SIG-M5 treated with dmso at 0.1 percent for 504 hours (cell line): ENCODE data around the gene LINC00237.

Source experiments
- DNase-seq: peaks from one replicate; lab custom pipeline; 2025; ENCODE audit not compliant: unreplicated experiment; lab: John Stamatoyannopoulos, UW

Gene LINC00237

GRCh38 chr20:21099751-21100577 lies 6.2 kb downstream of the LINC00237 start:
- DNase-seq: peak; percentile 96

GRCh38 chr20:21096321-21097043 lies 9.7 kb downstream of the LINC00237 start:
- peak; percentile 86 for DNase-seq

- peak; percentile 13 for DNase-seq
These were observed 13.4 kb downstream of the LINC00237 start for GRCh38 chr20:21092806-21093205.

DNA sequence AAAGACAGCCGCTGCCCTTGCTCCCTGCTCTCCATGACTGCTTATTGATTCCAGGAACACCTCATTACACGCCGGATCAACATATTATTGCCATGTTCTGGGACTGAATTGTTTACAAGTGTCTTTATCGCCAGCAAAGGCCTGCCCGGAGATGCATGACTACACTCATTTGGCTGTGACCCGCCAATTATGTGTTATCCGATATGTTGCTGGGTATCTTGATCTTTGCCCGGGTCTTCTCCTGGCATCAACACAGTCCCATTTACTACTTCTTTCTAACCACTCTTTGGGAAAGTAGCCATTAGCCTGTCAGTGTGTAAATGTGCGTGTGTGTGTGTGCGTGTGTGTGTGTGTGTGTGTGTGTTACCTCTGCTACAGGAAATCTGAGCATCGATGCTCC lies 15.4 kb downstream of the LINC00237 start:
- no peak for DNase-seq

- peak; percentile 98 for DNase-seq
These were observed 16.0 kb downstream of the LINC00237 start for GRCh38 chr20:21090111-21090618.

DNA sequence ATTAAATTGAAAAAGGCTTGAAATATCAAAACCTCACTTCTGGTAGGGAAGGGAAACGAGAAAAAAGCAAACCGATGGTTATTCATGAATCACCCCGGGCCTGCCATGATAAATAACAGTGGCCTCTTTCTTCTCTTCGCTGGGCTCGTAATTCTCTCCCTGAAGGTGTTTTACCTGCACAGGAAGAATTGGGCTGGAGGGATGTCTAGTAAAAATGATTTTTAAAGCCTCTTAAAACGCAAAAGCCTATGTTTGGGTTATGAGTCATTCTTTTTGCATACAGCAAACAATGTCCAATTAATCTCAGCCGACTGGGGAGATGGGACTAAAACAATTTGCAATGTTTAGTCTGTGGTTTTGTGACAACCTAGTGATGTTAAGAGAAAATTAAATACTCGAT lies 16.8 kb downstream of the LINC00237 start:
- DNase-seq: peak; percentile 22

DNA sequence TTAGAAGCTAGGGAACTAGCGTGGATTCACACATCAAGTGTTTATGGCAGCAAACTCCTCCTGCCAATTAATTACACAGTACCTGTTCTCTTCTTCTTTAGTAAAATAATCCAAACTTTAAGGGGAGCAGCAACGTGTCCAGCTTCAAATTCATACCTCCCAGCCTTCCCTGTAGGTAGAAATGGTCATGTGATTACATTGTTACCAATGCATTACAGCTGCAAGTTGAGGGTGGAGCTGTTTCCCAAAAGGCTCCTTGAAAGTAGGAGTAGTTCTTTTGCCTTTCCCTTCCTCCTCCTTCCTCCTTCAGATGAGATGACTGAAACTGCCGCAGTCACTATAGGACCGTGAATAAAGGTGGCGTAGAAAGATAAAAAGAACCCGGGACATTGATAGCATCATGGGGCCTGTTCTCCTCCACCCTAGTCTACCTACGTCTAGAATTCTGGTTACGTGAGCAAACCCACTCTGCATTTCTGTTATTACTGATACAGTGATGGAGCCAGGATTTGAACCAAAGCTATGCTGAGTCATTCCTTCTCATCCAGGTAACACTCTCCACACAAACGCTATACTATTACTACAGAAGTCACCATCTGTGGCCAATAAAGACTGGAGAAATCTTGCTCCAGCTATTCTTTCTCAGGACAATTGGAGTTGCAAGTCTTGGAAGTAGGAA lies 18.2 kb downstream of the LINC00237 start:
- no peak for DNase-seq

- no peak for DNase-seq
These were observed 22.3 kb downstream of the LINC00237 start for GRCh38 chr20:21083825-21084325.

- DNase-seq: no peak
These were observed 23.6 kb downstream of the LINC00237 start for GRCh38 chr20:21082584-21082983.

- no peak for DNase-seq
These were observed 28.3 kb downstream of the LINC00237 start for GRCh38 chr20:21077809-21078345.

DNA sequence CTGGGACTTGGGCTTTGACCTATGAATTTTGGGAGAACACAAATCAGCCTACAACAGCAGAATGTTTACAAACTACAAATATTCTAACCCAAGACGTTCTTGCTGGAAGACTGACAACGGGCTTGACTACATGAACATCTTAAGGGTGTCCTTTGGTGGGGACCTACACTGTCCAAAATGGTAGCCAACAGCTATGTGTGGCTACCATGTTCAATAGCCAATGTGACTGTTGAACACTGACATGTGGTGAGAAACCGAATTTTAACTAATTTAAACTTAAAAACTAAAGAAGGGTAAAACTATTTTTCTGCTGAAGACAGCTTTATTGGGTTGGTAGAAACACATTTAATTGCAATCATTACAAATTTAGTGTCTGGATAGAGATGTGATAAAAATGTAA lies 30.1 kb downstream of the LINC00237 start:
- DNase-seq: no peak

DNA sequence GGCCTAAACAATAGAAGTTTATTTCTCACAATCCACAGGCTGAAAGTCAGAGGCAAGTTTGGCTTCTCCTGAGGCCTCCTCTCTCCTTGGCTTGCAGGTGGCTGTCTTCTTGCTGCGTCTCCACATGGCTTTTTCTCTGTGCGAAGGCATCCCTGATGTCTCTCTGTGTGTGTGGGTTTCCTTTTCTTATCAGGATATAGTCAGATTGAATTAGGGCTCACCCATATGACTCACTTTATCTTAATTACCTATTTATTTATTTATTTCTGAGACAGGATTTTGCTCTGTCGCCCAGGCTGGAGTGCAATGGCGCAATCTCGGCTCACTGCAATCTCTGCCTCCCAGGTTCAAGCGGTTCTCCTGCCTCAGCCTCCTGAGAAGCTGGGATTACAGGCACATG lies 30.7 kb downstream of the LINC00237 start:
- DNase-seq: no peak

- DNase-seq: peak; percentile 12
These were observed 31.4 kb downstream of the LINC00237 start for GRCh38 chr20:21074605-21075336.

DNA sequence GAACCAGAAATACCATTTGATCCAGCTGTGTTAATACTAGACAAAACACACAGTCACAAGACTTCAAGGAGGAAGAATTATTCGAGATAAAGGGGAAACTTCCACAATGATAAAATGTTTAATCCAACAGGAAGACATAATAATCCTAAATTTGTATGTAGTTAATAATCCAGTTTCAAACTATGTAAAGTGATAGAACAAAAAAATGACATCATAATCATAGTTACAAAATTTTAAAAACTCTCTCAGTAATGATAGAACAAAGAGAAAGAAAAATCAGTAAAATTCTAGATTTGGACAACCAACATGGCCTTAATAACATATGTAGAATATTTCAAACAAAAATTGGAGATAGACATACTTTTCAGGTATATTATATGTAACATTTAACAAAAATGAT lies 38.9 kb downstream of the LINC00237 start:
- DNase-seq: no peak

GRCh38 chr20:21064924-21065323 lies 41.2 kb downstream of the LINC00237 start:
- no peak for DNase-seq

DNA sequence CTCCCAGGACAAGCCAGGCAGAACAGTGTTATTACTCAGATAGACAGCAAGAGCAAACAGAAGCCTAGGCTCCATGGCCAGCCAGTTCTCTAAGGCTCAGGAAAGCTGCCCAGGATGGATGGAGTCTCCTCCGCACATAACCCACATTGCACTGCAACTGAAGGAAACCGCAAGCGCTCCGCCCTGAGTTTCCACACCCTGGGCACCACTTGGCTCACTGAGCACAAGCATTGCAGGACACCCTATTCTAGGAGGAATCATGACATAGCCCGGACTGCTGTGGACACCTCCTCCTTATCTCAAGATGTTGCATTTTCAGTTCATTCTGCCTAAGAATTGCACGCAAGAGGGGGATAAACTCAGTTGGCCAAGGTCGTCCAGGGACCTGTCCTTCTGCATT lies 42.9 kb downstream of the LINC00237 start:
- DNase-seq: peak; percentile 33

GRCh38 chr20:21053002-21053762 lies 53.0 kb downstream of the LINC00237 start:
- DNase-seq: peak; percentile 46

DNA sequence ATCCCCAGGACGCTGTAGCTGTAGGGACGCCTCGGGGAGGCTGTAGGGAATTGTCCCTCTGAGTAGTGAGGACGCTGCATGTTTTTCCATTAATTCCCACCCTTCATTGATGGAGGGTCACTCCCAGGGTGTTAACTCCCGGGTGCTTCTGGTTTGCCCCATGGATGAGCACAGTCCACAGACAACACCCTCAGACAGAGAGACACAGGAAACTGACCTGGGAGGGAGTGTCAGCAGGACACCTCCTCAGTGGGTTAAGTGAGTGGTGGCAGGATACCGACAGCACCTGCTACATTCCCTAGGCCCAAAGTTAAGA lies 53.5 kb downstream of the LINC00237 start:
- DNase-seq: no peak

DNA sequence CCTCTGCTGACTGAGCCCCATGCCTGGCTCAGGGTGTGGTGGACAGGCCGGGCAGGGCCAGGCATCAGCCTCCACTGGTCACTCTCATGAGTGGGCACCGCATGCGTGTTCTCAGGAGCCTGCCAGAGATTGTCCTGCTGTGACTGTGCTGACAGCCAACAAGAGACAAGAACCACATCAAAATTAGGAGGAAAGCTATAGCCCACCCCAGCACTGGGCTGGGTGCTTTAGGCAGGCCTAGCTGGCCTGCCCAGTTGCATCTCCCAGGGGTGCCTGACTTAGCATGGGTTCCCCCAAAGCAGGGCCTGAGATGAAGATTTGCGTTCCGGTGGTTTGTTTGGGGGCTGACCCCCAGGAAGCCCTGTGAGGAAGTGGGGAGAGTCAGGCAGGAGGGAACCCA lies 53.9 kb downstream of the LINC00237 start:
- DNase-seq: no peak

- DNase-seq: no peak
These were observed 55.4 kb downstream of the LINC00237 start for GRCh38 chr20:21050710-21051109.
